Smooth muscle cell (in vitro differentiated cells): ENCODE data around the gene ZDHHC8. TPM values are rescaled to one million over a fixed set of nuclear protein-coding genes. Genes with fewer than 3 reads are reported as not detected.

Experiments
- DNase-seq: peaks from one replicate; lab custom pipeline; 2025; ENCODE audit not compliant: unreplicated experiment; lab: John Stamatoyannopoulos, UW
- H2AFZ ChIP-seq: fragments of 200-600 bp; sonication (generic); 2 replicates; pipeline ENCODE4 v1.6.0; 2016; ENCODE audit warnings: antibody characterized with exemption, low read depth, mild to moderate bottlenecking
- H3F3A ChIP-seq: fragments of 200-600 bp; sonication (generic); 2 replicates; pipeline ENCODE4 v1.6.0; 2017; ENCODE audit warnings: antibody characterized with exemption, low read depth
- H3K27ac ChIP-seq: fragments of 200-600 bp; sonication (generic); 2 replicates; pipeline ENCODE4 v1.5.1; 2016; ENCODE audit warnings: low read depth, mild to moderate bottlenecking
- H3K27me3 ChIP-seq: fragments of 200-600 bp; sonication (generic); 2 replicates; pipeline ENCODE4 v1.6.1; 2016; ENCODE audit warnings: low read depth, mild to moderate bottlenecking
- H3K36me3 ChIP-seq: fragments of 200-600 bp; sonication (generic); 2 replicates; pipeline ENCODE4 v1.5.1; 2016; ENCODE audit warnings: low read depth
- H3K4me1 ChIP-seq: fragments of 200-600 bp; sonication (generic); 2 replicates; pipeline ENCODE4 v1.5.1; 2016; ENCODE audit warnings: low read depth
- H3K4me2 ChIP-seq: fragments of 200-600 bp; sonication (generic); 2 replicates; pipeline ENCODE4 v1.6.0; 2016; ENCODE audit warnings: mild to moderate bottlenecking
- H3K4me3 ChIP-seq: fragments of 200-600 bp; sonication (generic); 2 replicates; pipeline ENCODE4 v1.5.1; 2016; ENCODE audit warnings: mild to moderate bottlenecking
- H3K79me2 ChIP-seq: fragments of 200-600 bp; sonication (generic); 2 replicates; pipeline ENCODE4 v1.6.0; 2016; ENCODE audit warnings: low read depth, mild to moderate bottlenecking
- H3K9ac ChIP-seq: fragments of 200-600 bp; sonication (generic); 2 replicates; pipeline ENCODE4 v1.6.0; 2016; ENCODE audit warnings: low read depth
- H3K9me3 ChIP-seq: fragments of 200-600 bp; sonication (generic); replicated peaks from 2 replicates; pipeline ENCODE4 v1.5.1; 2016; ENCODE audit warnings: low read depth
- H4K20me1 ChIP-seq: fragments of 200-600 bp; sonication (generic); 2 replicates; pipeline ENCODE4 v1.6.0; 2016; ENCODE audit warnings: low read depth
- CTCF ChIP-seq: fragments of 200-600 bp; sonication (generic); IDR thresholded peaks from 2 replicates; pipeline ENCODE4 v1.5.1; 2017; ENCODE audit warnings: borderline replicate concordance, mild to moderate bottlenecking, antibody characterized with exemption; ENCODE audit not compliant: insufficient read depth, poor library complexity, severe bottlenecking
- WGBS: methylation state at CpG from one replicate; pipeline ENCODE4 v1.1.7; 2016; ENCODE audit warnings: low lambda C conversion rate; 5-methylcytosine and 5-hydroxymethylcytosine counted together
- polyA plus RNA-seq: library from polyadenylated mRNA; unstranded; fragments of >200 nt; fragmentation: Nextera tagmentation; extraction: Ambion mirVana; gene quantifications from 2 replicates; pipeline ENCODE4 v1.2.1, GENCODE V29; 2016
- total RNA-seq: library from RNA; depleted of rRNA; stranded (reverse); fragments of >200 nt; gene quantifications from 2 replicates; pipeline ENCODE4 v1.2.3, GENCODE V29; 2014

The ZDHHC8 gene
- total and polyA plus RNA-seq, 2 experiments from 2014 or later = 12.7 to 53.9 TPM

GRCh38 chr22:20192972-20193760, 61.6 kb downstream of the ZDHHC8 start:
- WGBS = 83% methylated on average over 20 of the region's 20 CpGs
- H2AFZ ChIP-seq = no peak overlapping the region

GRCh38 chr22:20193761-20194494, 62.3 kb downstream of the ZDHHC8 start:
- Histone ChIP-seq H3K4me2 (no peak overlapping the region), H3F3A (no peaks in the 10 kb centered on the region), H2AFZ (no peak overlapping the region), H3K4me3 (no peak overlapping the region), H3K27ac (no peak overlapping the region), H3K4me1 (no peaks in the 10 kb centered on the region), H3K79me2 (no peaks in the 10 kb centered on the region), H3K36me3 (no peaks in the 10 kb centered on the region), H3K27me3 (no peaks in the 10 kb centered on the region), H4K20me1 (no peaks in the 10 kb centered on the region), H3K9me3 (no peaks in the 10 kb centered on the region), H3K9ac (no peak overlapping the region)
- 88% methylated on average over 17 of the region's 17 CpGs for WGBS
- TF ChIP-seq CTCF = no peak
- no peak for DNase-seq

More at GRCh38 chr22:20192972-20193760, 61.6 kb downstream of the ZDHHC8 start:
- Histone ChIP-seq H3F3A (no peaks in the 10 kb centered on the region), H3K4me2 (no peak overlapping the region), H3K36me3 (no peaks in the 10 kb centered on the region), H3K79me2 (no peaks in the 10 kb centered on the region), H3K9ac (no peak overlapping the region), H3K4me1 (no peaks in the 10 kb centered on the region), H3K27ac (no peak overlapping the region), H3K27me3 (no peaks in the 10 kb centered on the region), H3K9me3 (no peaks in the 10 kb centered on the region), H3K4me3 (no peak overlapping the region), H4K20me1 (no peaks in the 10 kb centered on the region)
- DNase-seq = no peak
- no peak for TF ChIP-seq CTCF

- no peaks in the 10 kb centered on the region for H3K36me3 ChIP-seq
- no peaks in the 10 kb centered on the region for H3K4me1 ChIP-seq
- no peak overlapping the region for H3K27ac ChIP-seq
- H3K4me3 ChIP-seq = no peak overlapping the region
- H3F3A ChIP-seq = no peaks in the 10 kb centered on the region
- no peaks in the 10 kb centered on the region for H4K20me1 ChIP-seq
- 75% methylated on average over 8 of the region's 15 CpGs for WGBS
- H3K4me2 ChIP-seq = no peak overlapping the region
- no peak for TF ChIP-seq CTCF
- no peak overlapping the region for H3K9ac ChIP-seq
- DNase-seq = no peak
- no peaks in the 10 kb centered on the region for H3K27me3 ChIP-seq
- no peaks in the 10 kb centered on the region for H3K9me3 ChIP-seq
- H3K79me2 ChIP-seq = no peaks in the 10 kb centered on the region
- H2AFZ ChIP-seq = no peak overlapping the region
These were observed 63.3 kb downstream of the ZDHHC8 start for GRCh38 chr22:20194681-20195593.
